HG03571 (cell line): ENCODE measurements around the gene NPR2.
A peak's percentile ranks its signal among the peaks of the same experiment; 100 is the strongest.

Experiments used
- ATAC-seq: cut with Tn5 transposase; IDR thresholded peaks from one replicate; pipeline ENCODE4 v1.9.1; 2021; ENCODE audit not compliant: unreplicated experiment

Gene NPR2

GRCh38 chr9:35798658-35799374, 7.4 kb downstream of the NPR2 start:
- no peak for ATAC-seq

GRCh38 chr9:35800530-35800929, 9.1 kb downstream of the NPR2 start:
- ATAC-seq, result no peak

GRCh38 chr9:35801328-35802128, 10.1 kb downstream of the NPR2 start:
- ATAC-seq, result no peak

- ATAC-seq, result no peak
Observed at GRCh38 chr9:35806101-35806500, 14.7 kb downstream of the NPR2 start.

GRCh38 chr9:35808433-35808832, 17.0 kb downstream of the NPR2 start:
- no peak for ATAC-seq

- no peak for ATAC-seq
Observed at GRCh38 chr9:35810122-35810521, 18.7 kb downstream of the NPR2 start.

- no peak for ATAC-seq
Observed at GRCh38 chr9:35811381-35812024, 20.1 kb downstream of the NPR2 start.

- peak; percentile 52 for ATAC-seq
Observed at GRCh38 chr9:35812025-35812602, 20.7 kb downstream of the NPR2 start, which contains the start of gene SPAG8. Gene SPAG8, minus strand, starts transcription at chr9:35812262. Its CDS starts 115 bp downstream, at chr9:35812147.

- no peak for ATAC-seq
Observed at GRCh38 chr9:35813434-35814105, 22.2 kb downstream of the NPR2 start.

- peak; percentile 12 for ATAC-seq
Observed at GRCh38 chr9:35814106-35814840, 22.9 kb downstream of the NPR2 start.

GRCh38 chr9:35814841-35815543, 23.6 kb downstream of the NPR2 start, which contains the start of gene HINT2:
Gene HINT2, minus strand, starts transcription at chr9:35815042. Its CDS starts 63 bp downstream, at chr9:35814979.
- ATAC-seq, result peak; percentile 70

- ATAC-seq, result no peak
Observed at GRCh38 chr9:35816708-35817107, 25.3 kb downstream of the NPR2 start.

- no peak for ATAC-seq
Observed at GRCh38 chr9:35818341-35818740, 26.9 kb downstream of the NPR2 start.

- ATAC-seq, result no peak
Observed at GRCh38 chr9:35820076-35820475, 28.7 kb downstream of the NPR2 start.

- no peak for ATAC-seq
Observed at GRCh38 chr9:35822926-35823325, 31.5 kb downstream of the NPR2 start.

GRCh38 chr9:35826071-35826701, 34.8 kb downstream of the NPR2 start:
- ATAC-seq, result peak; percentile 48

- ATAC-seq, result no peak
Observed at GRCh38 chr9:35827486-35827885, 36.1 kb downstream of the NPR2 start.

GRCh38 chr9:35828716-35829083, 37.3 kb downstream of the NPR2 start, which contains the start of gene FAM221B:
Gene FAM221B, minus strand, starts transcription at chr9:35828732. Its CDS starts 2,571 bp downstream, at chr9:35826161.
- ATAC-seq, result no peak
